Measurements from ENCODE around the gene NUBPL.
A peak's percentile ranks its signal among the peaks of the same experiment; 100 is the strongest.
"Not testable (repeated sequence)": the region's sequence is repeated elsewhere in the genome, so short reads cannot be mapped to it uniquely, and the experiment has no call there.

Gene NUBPL

GRCh38 chr14:31880935-31881334 lies 319.7 kb downstream of the NUBPL start:
- DNase-seq (ENCODE audit: low spot score): peak; percentile 64

GRCh38 chr14:31881531-31882310 lies 320.5 kb downstream of the NUBPL start:
- DNase-seq (ENCODE audit: low spot score): no peak

DNA sequence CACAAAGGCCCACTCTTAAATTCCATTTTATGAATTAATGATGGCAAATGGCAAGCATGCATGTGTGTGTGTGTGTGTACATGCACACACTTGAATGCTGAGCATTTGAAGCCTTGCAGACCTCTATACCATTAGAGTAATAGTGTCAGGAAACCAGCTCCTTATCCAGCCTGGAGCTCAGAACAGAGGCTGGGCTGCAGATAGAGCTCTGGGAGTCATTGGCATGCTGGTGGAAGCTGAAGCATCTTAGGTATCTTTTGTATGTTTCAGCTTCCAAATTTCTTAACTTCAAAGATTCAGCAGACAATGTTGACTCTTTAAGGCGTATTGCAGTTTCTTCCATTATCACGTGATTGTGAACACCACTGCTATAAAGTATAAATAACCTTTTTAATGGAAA lies 323.0 kb downstream of the NUBPL start:
- DNase-seq (ENCODE audit: low spot score): no peak

- no peak for DNase-seq (ENCODE audit: low spot score)
Measured at GRCh38 chr14:31884776-31885379, 323.7 kb downstream of the NUBPL start.

- DNase-seq (ENCODE audit: low spot score): no peak
Measured at GRCh38 chr14:31886156-31886835, 325.1 kb downstream of the NUBPL start.

DNA sequence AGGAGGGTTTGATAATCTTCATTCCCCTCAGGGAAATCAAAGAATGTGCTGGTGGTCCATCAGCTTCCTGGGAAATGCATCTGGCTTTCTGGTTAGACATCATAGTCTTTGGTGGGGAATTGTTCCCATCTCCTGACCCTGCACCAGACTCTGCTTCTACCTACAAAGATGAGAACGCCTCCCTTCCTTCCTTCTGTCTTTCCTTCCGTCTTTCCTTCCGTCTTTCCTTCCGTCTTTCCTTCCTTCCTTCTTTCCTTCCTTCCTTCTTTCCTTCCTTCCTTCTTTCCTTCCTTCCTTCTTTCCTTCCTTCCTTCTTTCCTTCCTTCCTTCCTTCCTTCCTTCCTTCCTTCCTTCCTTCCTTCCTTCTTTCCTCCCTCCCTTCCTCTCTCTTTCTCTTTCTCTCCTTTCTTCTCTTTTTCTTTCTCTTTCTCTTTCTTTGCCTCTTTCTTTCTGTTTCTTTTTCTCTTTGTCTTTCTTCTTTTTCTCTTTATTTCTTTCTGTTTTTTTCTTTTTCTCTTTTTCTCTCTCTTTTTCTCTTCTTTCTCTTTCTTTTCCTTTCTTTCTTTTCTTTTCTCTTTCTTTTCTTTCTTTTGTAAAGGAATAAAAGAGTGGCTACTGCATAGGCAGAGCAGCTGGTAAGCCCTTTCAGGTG lies 326.9 kb downstream of the NUBPL start:
- no peak for DNase-seq (ENCODE audit: low spot score)

DNA sequence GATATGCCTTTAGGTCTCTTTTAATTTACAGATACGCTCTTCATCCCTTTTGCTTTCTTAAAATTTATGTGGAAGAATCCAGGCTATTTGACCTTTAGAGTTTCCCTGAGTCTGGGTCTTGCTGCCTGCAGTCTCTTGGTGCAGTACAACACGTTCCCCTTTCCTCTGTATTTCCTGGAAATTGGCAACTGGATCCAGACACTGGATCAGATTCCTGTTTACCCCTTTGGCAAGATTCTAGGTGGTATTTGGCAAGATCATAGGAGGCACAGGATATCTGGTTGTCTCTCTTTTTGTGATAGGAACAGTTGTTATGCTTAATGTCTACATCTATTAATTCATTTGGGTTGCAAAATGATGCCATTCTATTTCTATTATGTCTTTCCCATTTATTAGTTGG lies 328.1 kb downstream of the NUBPL start:
- no peak for DNase-seq (ENCODE audit: low spot score)

DNA sequence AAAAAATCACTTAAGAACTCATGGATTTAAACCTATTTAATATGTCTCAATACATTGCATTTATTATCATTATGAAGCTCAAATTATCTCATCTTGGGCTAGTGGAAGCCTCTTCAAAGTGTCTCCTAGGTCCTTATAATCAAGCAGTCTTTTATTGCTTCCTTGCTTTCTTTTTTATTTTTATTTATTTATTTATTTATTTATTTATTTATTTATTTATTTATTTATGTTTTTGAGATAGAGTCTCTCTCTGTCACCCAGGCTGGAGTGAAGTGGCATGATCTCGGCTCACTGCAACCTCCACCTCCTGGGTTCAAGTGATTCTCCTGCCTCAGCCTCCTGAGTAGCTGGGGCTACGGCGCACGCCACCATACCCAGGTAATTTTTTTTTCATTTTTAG lies 329.0 kb downstream of the NUBPL start:
- DNase-seq (ENCODE audit: low spot score): not testable (repeated sequence)

DNA sequence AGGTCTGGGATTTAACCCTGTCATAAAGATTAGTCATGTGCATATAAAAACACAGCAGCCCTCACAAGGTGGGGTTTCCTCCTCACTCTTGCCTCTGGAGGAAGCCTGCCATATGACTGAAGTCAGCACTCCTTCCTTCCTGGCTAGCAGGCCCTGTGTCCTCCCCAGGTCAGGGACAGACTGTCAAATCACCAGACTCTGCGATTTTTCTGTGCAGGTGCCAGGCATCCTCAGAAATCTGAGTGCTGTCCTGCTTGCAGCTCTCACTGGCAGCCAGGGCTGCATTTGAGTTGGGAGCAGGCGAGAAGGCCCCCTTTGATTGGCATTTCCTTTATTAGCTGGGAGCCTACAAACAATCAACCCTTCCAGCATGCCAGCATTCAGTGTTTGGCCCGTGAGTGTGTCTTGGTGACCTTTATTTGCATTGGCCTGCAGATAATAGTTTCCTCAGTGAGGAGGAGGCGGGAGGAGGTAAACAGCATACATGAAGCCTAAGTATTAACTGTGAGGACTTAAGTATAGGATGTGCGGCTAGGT lies 332.1 kb downstream of the NUBPL start:
- DNase-seq (ENCODE audit: low spot score): no peak

- no peak for DNase-seq (ENCODE audit: low spot score)
Measured at GRCh38 chr14:31894351-31894750, 333.1 kb downstream of the NUBPL start.

DNA sequence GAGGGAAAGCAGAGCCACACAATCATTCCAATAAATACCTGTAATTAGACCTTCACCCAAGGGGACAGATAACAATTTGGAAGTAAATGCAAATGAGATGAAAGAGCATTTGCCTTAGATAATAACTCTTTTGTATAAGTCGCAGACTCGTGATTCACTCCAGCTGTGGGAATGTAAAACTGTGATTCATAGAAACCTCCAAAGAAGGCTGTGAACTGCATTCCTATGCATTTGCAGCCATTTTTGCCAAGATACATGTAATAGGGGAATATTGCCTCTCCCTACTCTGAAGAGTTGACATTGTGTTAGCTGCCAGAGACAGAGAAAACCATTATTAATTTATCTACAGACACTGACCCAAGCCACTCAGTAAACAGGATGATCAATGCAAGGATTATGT lies 334.0 kb downstream of the NUBPL start:
- peak; percentile 20 for DNase-seq (ENCODE audit: low spot score)

DNA sequence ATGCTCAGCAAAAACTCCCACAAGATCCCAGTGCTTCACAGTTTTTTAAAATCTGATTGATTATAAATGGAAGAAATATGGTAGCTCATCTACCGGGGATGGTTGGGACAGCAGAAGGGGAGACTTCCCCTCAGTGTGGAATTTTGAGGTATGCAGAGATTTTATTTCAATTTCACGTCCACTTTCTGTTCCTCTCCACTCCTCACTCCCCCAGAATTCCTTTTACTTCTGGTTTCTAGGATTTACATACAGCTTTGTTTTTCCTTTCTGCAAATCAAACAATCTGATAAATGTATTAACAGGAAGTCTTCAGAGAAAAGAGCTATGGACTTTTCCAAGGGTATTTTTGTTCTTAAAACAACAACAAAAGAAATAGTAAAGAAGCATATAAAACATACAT lies 334.4 kb downstream of the NUBPL start:
- DNase-seq (ENCODE audit: low spot score): no peak

DNA sequence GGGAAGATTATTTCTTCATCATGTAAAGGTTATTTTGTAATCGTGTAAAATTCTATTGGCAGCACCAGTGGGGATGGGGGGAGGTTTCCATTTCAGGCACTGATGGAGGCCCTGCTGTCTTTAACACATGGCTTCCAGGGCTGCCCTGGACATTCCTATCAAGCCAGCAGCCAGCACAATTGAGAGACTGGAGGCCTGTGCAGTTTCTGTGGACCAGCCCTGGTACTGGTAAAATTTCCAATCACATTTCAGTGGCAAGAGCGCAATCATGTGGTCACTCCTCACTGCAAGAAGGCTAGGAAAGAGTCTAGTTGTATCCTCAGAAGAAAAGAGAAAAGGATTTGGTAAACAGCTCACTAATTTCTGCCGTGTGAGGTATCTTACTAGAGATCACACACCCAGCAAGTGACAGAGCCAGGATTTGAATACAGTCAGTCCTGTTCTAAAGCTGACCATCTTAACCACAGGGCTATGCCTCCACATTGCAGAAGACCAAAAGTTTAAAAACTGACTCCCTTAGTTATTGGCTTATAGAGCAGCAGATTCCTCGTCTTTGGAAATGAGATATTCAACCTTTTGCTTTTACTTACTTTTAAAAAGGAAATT lies 336.5 kb downstream of the NUBPL start:
- DNase-seq (ENCODE audit: low spot score): peak; percentile 9

GRCh38 chr14:31898838-31899528 lies 337.8 kb downstream of the NUBPL start:
- DNase-seq (ENCODE audit: low spot score): no peak

- no peak for DNase-seq (ENCODE audit: low spot score)
Measured at GRCh38 chr14:31902002-31902401, 340.8 kb downstream of the NUBPL start.

DNA sequence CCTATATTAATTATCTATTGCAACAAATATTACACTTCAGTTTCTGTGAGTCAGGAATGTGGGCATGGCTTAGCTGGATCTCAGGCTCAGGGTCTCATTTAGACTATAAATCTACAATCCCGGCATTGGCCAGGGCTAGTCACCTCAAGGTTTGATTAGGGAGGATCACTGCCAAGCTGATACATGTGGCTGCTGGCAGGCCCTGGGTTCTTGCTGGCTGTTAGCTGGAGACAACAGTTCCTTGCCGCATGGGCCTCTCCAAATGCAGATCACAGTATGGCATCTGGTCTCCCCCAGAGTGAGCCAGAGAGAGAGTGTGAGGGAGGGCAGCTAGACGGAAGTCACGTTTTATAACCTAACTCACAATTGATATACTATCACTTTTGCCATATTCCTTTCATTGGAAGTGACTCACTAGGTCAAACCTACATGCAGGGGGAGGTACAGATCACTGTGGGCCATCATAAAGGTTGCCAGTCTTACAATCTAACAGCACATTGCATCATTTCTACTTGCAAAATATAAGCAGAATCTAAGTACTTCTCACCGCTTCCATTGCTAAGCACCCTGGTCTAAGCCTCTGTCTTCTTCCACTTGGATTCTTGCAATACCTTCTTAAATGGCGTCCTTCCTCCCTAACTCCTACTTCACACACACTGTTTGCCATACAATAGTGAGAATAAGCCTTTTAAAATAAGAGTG lies 341.9 kb downstream of the NUBPL start:
- DNase-seq (ENCODE audit: low spot score): no peak

DNA sequence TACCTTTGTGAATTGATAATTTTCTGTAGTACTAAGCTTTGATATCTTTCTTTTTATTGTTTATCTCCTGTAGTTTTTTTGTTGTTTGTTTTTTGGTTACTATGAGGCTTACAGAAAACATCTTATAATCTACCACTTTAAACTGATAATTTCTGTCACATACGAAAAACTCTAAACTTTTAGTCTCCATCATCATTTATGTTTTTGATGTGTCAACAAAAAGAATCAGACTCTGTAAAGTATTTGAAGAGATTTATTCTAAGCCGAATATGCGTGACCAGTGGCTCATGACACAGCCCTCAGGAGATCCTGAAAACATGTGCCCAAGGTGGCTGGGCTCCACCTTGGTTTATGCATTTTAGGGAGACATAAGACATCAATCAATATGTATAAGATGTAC lies 348.8 kb downstream of the NUBPL start:
- DNase-seq (ENCODE audit: low spot score): no peak
